Heart left ventricle (tissue), 16 donors: ENCODE measurements around the gene PAMR1. TPM values are rescaled to one million over a fixed set of nuclear protein-coding genes. Genes with fewer than 3 reads are reported as not detected.

ENCODE experiments used
- ATAC-seq, 4 donors: fragments of 200-7000 bp; cut with Tn5 transposase; one replicate each; pipeline ENCODE4 v1.9.1; 2020 to 2022; ENCODE audit warnings: moderate library complexity in 4 of 4, mild to moderate bottlenecking in 3 of 4, moderate number of reproducible peaks in 1 of 4
- DNase-seq, 5 donors: peaks; one replicate each; pipeline ENCODE4 v3.0.0-alpha.2; 2020
- H3K27ac ChIP-seq, 12 donors: fragments of 200-600 bp; sonication (generic) in 4 of 12; one replicate each; pipeline versions ENCODE4 v1.5.0 to v1.8.0; 2016 to 2022; ENCODE audit warnings: mild to moderate bottlenecking in 2 of 12
- H3K27me3 ChIP-seq, 9 donors: fragments of 200-600 bp; sonication (generic) in 2 of 9; one replicate each; pipeline versions ENCODE4 v1.5.1 to v1.8.0; 2016 to 2022; ENCODE audit warnings: mild to moderate bottlenecking in 3 of 9
- H3K36me3 ChIP-seq, 9 donors: fragments of 200-600 bp; sonication (generic) in 2 of 9; one replicate each; pipeline versions ENCODE4 v1.5.0 to v1.8.0; 2018 to 2022; ENCODE audit warnings: mild to moderate bottlenecking in 2 of 9
- H3K4me1 ChIP-seq, 12 donors: fragments of 200-600 bp; sonication (generic) in 4 of 12; one replicate each; pipeline versions ENCODE4 v1.5.0 to v1.8.0; 2016 to 2022; ENCODE audit warnings: mild to moderate bottlenecking in 3 of 12
- H3K4me3 ChIP-seq, 12 donors: fragments of 200-600 bp; sonication (generic) in 4 of 12; one replicate each; pipeline versions ENCODE4 v1.5.0 to v1.8.0; 2017 to 2022; ENCODE audit warnings: mild to moderate bottlenecking in 9 of 12, moderate library complexity in 4 of 12
- H3K9me3 ChIP-seq, 12 donors: fragments of 200-600 bp; sonication (generic) in 4 of 12; one replicate each; pipeline versions ENCODE4 v1.5.0 to v1.8.0; 2016 to 2022; ENCODE audit warnings: mild to moderate bottlenecking in 1 of 12
- CTCF ChIP-seq, 12 donors: fragments of 200-600 bp; sonication (generic) in 4 of 12; IDR thresholded peaks; one replicate each; pipeline versions ENCODE4 v1.5.0 to v1.8.0; 2018 to 2022; ENCODE audit warnings: antibody characterized with exemption in 12 of 12, mild to moderate bottlenecking in 5 of 12
- POLR2A ChIP-seq, 2 donors: fragments of 450-650 bp; IDR thresholded peaks; one replicate each; pipeline ENCODE4 v1.6.1; 2017; ENCODE audit warnings: antibody characterized with exemption in 2 of 2, mild to moderate bottlenecking in 2 of 2, moderate library complexity in 2 of 2
- WGBS, 4 donors: extraction: QIAGEN DNeasy Blood & Tissue Kit in 2 of 4; methylation state at CpG; one replicate each; pipeline versions ENCODE4 v1.1.5 to v1.1.7; 2013 to 2018; 5-methylcytosine and 5-hydroxymethylcytosine counted together
- intact Hi-C, 10 donors: fragments of 100-400 bp; cut with DNase I; formaldehyde crosslinking; loops; one replicate each; pipeline versions ENCODE4 v1.11.1 to v1.14.2; 2022
- polyA plus RNA-seq, 2 donors: library from polyadenylated mRNA; stranded (reverse); fragments of 200-250 nt; gene quantifications; one replicate each; pipeline ENCODE4 v1.2.3, GENCODE V29; 2013
- total RNA-seq, 9 donors: library from RNA; depleted of rRNA in 2 of 9; stranded (reverse); fragments of >200 nt in 2 of 9; fragmentation: NEBNext Ultra II Directional in 3 of 9; extraction: Animal tissue kit (Norgen Biotek cat#: 25700) in 3 of 9; gene quantifications; one replicate each; pipeline versions ENCODE4 v1.1.0 to v1.2.4, GENCODE V29; 2016 to 2023
- donor health status: ischemic (EF 13 %, LVEDD 7.1; RV severe dilation, severe dysfunction).
- donor health status: healthy with polysubstance abuse.
- donor health status: DM: no; HTN: yes; CAD: no.
- donor health status: DM: no; HTN: no; CAD: no.
- donor health status: ischemic (EF 25% LVEDD 6.9; RV normal size, moderate dysfunction).
- donor health status: ischemic (EF 25% LVEDD 5.7; RV mildly dilated, moderate dysfunction).
- donor health status: healthy.
- donor health status: DM: yes; HTN: yes; CAD: no.
- donor health status: ischemic (EF 35%, LVEDD 5.7; RV mildly dilated, moderate dysfunction).
- donor health status: nonischemic (EF 11% LVEDD 7.7; RV severe dilation, severe dysfunction).
- donor health status: DM: yes; HTN: yes; CAD: no.
- donor health status: PGD.
- donor health status: ischemic (EF 29% LVEDD 5.4; RV normal size, mild dysfunction).
- donor health status: nonischemic (EF 23%, LVEDD 6.1; RV moderate dilation, normal function).

PAMR1 gene
- total and polyA plus RNA-seq, 11 donors: 3.5 to 18.3 (median 7.0) TPM

DNA sequence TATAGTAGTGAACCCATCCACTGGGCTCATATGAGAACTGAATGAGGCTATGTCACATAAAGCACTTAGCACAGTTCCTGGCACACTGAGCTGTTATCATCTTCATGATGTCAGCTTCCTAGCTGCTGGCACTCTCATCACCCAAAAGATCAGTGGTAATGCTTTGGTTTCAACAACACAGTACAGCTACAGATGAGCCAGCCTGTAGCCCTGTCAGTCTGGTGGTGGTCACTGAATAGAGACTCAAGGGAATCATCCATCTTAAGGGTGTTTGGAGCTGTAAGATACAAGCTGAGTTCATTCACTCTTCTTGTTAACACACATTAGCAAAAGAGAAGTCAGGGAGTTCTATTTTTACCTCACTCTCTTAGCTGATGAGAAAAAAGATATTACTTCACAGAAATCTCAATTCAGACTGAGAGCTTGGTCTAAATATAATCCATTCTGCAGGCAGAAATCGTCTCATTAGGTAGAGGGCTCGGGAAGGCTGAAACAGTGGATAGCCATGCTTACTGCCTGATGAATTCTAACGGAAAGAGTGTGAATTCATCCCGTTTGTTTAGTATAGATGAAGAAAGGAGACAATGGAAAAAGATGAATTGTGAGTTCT is 99.7 kb downstream of the PAMR1 start:
- intact Hi-C loops: no loop called here
- Histone ChIP-seq H3K27ac (no peak overlapping the region), H3K36me3 (no peaks in the 10 kb centered on the region), H3K27me3 (peaks cover 0 to 54% (median 6%) of the 10 kb centered on the region in 9 donors), H3K4me1 (peaks cover 0 to 30% (median 2%) of the 10 kb centered on the region in 12 donors), H3K9me3 (no peaks in the 10 kb centered on the region), H3K4me3 (no peak overlapping the region)
- no peak for TF ChIP-seq POLR2A (IDR thresholded peaks at IDR 0.05)
- TF ChIP-seq CTCF (IDR thresholded peaks at IDR 0.05): no peak
- WGBS, 4 donors: 47 to 56% (median 52%) methylated on average over 4 of the region's 4 CpGs
- ATAC-seq: no peak
- no peak for DNase-seq

GRCh38 chr11:35424157-35424940 is 101.1 kb downstream of the PAMR1 start:
- WGBS, 4 donors: 59 to 60% (median 60%) methylated on average over 4 of the region's 4 CpGs
- H3K9me3 ChIP-seq: no peaks in the 10 kb centered on the region
- peaks cover 0 to 41% (median 13%) of the 10 kb centered on the region in 12 donors for H3K4me1 ChIP-seq
- DNase-seq (no peak), ATAC-seq (no peak)
- H3K27me3 ChIP-seq: peaks cover 0 to 65% (median 20%) of the 10 kb centered on the region in 9 donors
- no peak for TF ChIP-seq POLR2A (IDR thresholded peaks at IDR 0.05)
- no peak for TF ChIP-seq CTCF (IDR thresholded peaks at IDR 0.05)
- no peaks in the 10 kb centered on the region for H3K36me3 ChIP-seq
- H3K4me3 ChIP-seq: no peak overlapping the region
- H3K27ac ChIP-seq: no peak overlapping the region
- intact Hi-C loops: no loop called here

- H3K27ac ChIP-seq: no peak overlapping the region
- H3K4me1 ChIP-seq: peaks cover 0 to 26% (median 10%) of the 10 kb centered on the region in 12 donors
- intact Hi-C loops: no loop called here
- H3K27me3 ChIP-seq: peaks cover 0 to 91% (median 39%) of the 10 kb centered on the region in 9 donors
- no peaks in the 10 kb centered on the region for H3K36me3 ChIP-seq
- 11 to 27% (median 19%) methylated on average over 13 to 17 of the region's 17 CpGs for WGBS, 4 donors
- peak in 2 of 4 donors; percentile 11 to 27 for ATAC-seq
- H3K9me3 ChIP-seq: no peaks in the 10 kb centered on the region
- H3K4me3 ChIP-seq: peak overlapping the region; percentile 26 to 59 (median 49)
- no peak for TF ChIP-seq CTCF (IDR thresholded peaks at IDR 0.05)
- DNase-seq: peak in 1 of 5 donors; percentile 44
These were observed 105.0 kb downstream of the PAMR1 start for GRCh38 chr11:35420371-35420770.

- H3K27ac ChIP-seq: no peak overlapping the region
- no peaks in the 10 kb centered on the region for H3K36me3 ChIP-seq
- ATAC-seq (peak in 3 of 4 donors; percentile 48 to 65 (median 55)), DNase-seq (peak in 2 of 5 donors; percentile 29)
- WGBS, 4 donors: 1 to 4% (median 3%) methylated on average over 34 to 41 of the region's 41 CpGs
- no peaks in the 10 kb centered on the region for H3K9me3 ChIP-seq
- peaks cover 0 to 93% (median 39%) of the 10 kb centered on the region in 9 donors for H3K27me3 ChIP-seq
- intact Hi-C loops: loop anchor here in 1 of 10 donors (10.0 kb wide), 1 partner anchor 905 kb away; the partner anchor contains the start of gene ELF5
- H3K4me3 ChIP-seq: peak overlapping the region; percentile 26 to 59 (median 49)
- H3K4me1 ChIP-seq: peaks cover 0 to 26% (median 10%) of the 10 kb centered on the region in 12 donors
- no peak for TF ChIP-seq CTCF (IDR thresholded peaks at IDR 0.05)
- no peak for TF ChIP-seq POLR2A (IDR thresholded peaks at IDR 0.05)
These were observed 105.5 kb downstream of the PAMR1 start for GRCh38 chr11:35419830-35420333.
